SHP77 (cell line): ENCODE results near the gene FSCN2.
"Not testable (repeated sequence)": the region's sequence is repeated elsewhere in the genome, so short reads cannot be mapped to it uniquely, and the experiment has no call there.

Experiments
- DNase-seq, 2 experiments: peaks; one replicate each; lab custom pipeline; 2025; lab: John Stamatoyannopoulos, UW

Gene FSCN2

GRCh38 chr17:81578561-81579225 is 50.5 kb downstream of the FSCN2 start:
- no peak for DNase-seq

GRCh38 chr17:81579298-81579697 is 51.1 kb downstream of the FSCN2 start:
- no peak for DNase-seq

- DNase-seq: no peak
These were observed 51.7 kb downstream of the FSCN2 start for GRCh38 chr17:81579821-81580321.

GRCh38 chr17:81580481-81580880 is 52.3 kb downstream of the FSCN2 start:
- DNase-seq: no peak

- DNase-seq: no peak
These were observed 53.6 kb downstream of the FSCN2 start for GRCh38 chr17:81581758-81582157.

- DNase-seq: no peak
These were observed 54.2 kb downstream of the FSCN2 start for GRCh38 chr17:81582341-81582740.

DNA sequence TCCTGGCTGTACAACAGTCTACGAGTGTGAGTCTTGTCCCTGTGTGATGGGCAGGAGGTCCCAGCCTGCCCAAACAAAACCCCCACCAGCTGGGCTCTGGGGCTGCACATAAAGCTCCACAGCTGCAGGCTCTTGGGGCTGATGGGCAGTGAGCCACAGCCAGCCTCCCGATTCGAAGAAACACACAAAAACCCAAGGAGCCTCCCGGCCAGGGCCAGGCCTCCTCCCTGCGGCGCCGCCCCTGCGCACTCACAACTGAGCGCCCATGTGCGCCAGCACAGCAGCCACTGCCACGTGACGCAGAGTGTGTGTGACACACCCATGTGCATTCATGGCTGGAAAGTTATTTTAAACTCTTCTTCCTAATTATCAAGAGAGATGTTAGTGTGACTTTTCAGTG is 54.6 kb downstream of the FSCN2 start:
- DNase-seq: no peak

GRCh38 chr17:81583589-81584342 is 55.6 kb downstream of the FSCN2 start:
- DNase-seq: no peak

- not testable (repeated sequence) for DNase-seq
These were observed 56.6 kb downstream of the FSCN2 start for GRCh38 chr17:81584771-81585170.

- DNase-seq: no peak
These were observed 57.9 kb downstream of the FSCN2 start for GRCh38 chr17:81586096-81586495.
